HFFc6 (cell line): Measurements from ENCODE around the gene STEAP1. TPM values are rescaled to one million over a fixed set of nuclear protein-coding genes. Genes with fewer than 3 reads are reported as not detected.

ENCODE experiments used
- DNase-seq: peaks from one replicate; pipeline ENCODE4 v3.0.0-alpha.2; 2018
- H3K27ac Mint-ChIP-seq: 2 replicates; pipeline ENCODE4 v1.8.0; 2020; ENCODE audit warnings: mild to moderate bottlenecking, mixed read lengths
- H3K27me3 Mint-ChIP-seq: 2 replicates; pipeline ENCODE4 v1.8.0; 2021; ENCODE audit warnings: mild to moderate bottlenecking, moderate library complexity, mixed read lengths; ENCODE audit not compliant: insufficient read depth
- H3K36me3 Mint-ChIP-seq: 2 replicates; pipeline ENCODE4 v1.8.0; 2021; ENCODE audit warnings: low read depth, mixed read lengths
- H3K4me1 Mint-ChIP-seq: 2 replicates; pipeline ENCODE4 v1.8.0; 2020; ENCODE audit warnings: low read depth, mixed read lengths
- H3K4me3 Mint-ChIP-seq: 2 replicates; pipeline ENCODE4 v1.8.0; 2020; ENCODE audit warnings: mild to moderate bottlenecking, moderate library complexity, mixed read lengths
- H3K9me3 Mint-ChIP-seq: 2 replicates; pipeline ENCODE4 v1.8.0; 2020; ENCODE audit warnings: mild to moderate bottlenecking, mixed read lengths
- total RNA-seq, 6 experiments: library from RNA; stranded (reverse); fragmentation: NEBNext Ultra II Directional; extraction: Animal tissue kit (Norgen Biotek cat#: 25700); gene quantifications; 2 replicates in 1 of 6; 3 replicates in 5 of 6; pipeline ENCODE4 v1.2.3, GENCODE V29; 2021
- TF ChIP-seq, protein P1 (sequence below): fragments of 200-600 bp; sonication (generic); IDR thresholded peaks from 2 replicates; pipeline ENCODE4 v1.5.0; 2021; ENCODE audit warnings: antibody characterized with exemption, mild to moderate bottlenecking

STEAP1 gene
- total RNA-seq, 6 experiments from 2014 or later = 19.6 to 67.4 (median 65.7) TPM

DNA sequence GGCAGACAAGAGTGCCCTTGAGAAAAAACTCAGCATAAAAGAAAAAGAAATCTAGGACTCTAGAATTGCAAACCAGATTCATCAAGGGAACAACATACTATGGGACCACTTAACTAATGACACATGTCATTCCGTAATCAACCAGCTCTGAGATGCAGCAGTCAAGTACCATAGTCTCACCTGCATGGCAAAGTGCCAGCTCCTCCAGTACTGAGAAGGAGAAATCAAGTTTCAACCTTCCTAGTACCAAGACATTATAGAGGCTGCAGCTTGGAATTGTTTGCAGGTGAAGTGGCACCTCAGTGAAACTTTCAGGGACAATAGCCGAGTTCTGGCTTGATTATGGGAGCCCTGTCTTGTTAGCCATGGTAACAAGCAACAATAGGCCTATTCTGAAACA, 11.5 kb downstream of the STEAP1 start:
- no peak for DNase-seq
- TF ChIP-seq, protein P1, sequence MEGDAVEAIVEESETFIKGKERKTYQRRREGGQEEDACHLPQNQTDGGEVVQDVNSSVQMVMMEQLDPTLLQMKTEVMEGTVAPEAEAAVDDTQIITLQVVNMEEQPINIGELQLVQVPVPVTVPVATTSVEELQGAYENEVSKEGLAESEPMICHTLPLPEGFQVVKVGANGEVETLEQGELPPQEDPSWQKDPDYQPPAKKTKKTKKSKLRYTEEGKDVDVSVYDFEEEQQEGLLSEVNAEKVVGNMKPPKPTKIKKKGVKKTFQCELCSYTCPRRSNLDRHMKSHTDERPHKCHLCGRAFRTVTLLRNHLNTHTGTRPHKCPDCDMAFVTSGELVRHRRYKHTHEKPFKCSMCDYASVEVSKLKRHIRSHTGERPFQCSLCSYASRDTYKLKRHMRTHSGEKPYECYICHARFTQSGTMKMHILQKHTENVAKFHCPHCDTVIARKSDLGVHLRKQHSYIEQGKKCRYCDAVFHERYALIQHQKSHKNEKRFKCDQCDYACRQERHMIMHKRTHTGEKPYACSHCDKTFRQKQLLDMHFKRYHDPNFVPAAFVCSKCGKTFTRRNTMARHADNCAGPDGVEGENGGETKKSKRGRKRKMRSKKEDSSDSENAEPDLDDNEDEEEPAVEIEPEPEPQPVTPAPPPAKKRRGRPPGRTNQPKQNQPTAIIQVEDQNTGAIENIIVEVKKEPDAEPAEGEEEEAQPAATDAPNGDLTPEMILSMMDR = no peak
- no peak overlapping the region for H3K4me3 Mint-ChIP-seq
- peaks cover 46% of the 10 kb centered on the region for H3K36me3 Mint-ChIP-seq
- no peaks in the 10 kb centered on the region for H3K27me3 Mint-ChIP-seq
- H3K9me3 Mint-ChIP-seq = peaks cover 8% of the 10 kb centered on the region
- H3K27ac Mint-ChIP-seq = no peak overlapping the region
- no peaks in the 10 kb centered on the region for H3K4me1 Mint-ChIP-seq

GRCh38 chr7:90166153-90166552, 11.9 kb downstream of the STEAP1 start:
- H3K4me1 Mint-ChIP-seq = no peaks in the 10 kb centered on the region
- H3K36me3 Mint-ChIP-seq = peaks cover 50% of the 10 kb centered on the region
- TF ChIP-seq, protein P1 = no peak
- no peak overlapping the region for H3K27ac Mint-ChIP-seq
- peaks cover 12% of the 10 kb centered on the region for H3K9me3 Mint-ChIP-seq
- no peak overlapping the region for H3K4me3 Mint-ChIP-seq
- no peaks in the 10 kb centered on the region for H3K27me3 Mint-ChIP-seq
- no peak for DNase-seq

DNA sequence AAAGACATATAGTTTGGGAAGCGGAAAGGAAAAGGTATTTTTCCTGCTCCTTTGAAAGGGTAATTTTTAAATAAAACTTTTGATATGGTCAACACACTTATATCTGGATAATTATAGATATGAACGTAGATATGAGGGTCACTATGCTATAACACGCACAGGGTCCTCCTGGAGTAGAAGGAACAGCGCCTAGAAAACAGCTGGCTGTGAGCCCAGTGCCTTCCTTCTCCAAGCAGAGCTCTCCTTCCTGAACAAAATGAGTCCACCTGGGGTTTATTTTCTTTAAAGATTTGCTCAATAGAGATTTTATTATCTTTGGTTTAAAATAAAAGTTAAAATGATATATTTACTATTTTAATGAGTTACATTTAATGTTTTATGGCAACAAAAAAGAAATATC, 13.1 kb downstream of the STEAP1 start:
- Mint-ChIP-seq H3K36me3 (peaks cover 47% of the 10 kb centered on the region), H3K4me1 (no peaks in the 10 kb centered on the region), H3K4me3 (no peak overlapping the region), H3K27me3 (no peaks in the 10 kb centered on the region), H3K27ac (no peak overlapping the region), H3K9me3 (peaks cover 12% of the 10 kb centered on the region)
- TF ChIP-seq, protein P1 = no peak
- DNase-seq = no peak

DNA sequence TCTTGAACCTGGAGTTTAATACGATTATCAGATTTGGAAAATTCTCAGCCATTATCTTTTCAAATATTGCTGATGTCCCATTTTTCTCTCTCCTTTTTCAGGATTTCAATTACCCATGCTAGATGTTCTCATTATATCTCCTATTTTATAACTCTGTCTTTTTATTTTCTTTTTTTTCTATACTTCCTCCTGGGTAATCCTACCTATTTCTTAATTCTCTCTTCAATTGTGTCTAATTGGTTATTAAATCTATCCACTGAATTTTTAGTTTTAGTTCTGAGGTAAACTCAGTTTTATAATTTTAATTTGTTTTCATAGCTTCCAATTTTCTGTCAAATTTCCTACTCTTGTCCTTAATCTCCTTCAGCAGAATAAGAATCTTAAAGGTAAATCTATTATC, 15.6 kb downstream of the STEAP1 start:
- Mint-ChIP-seq H3K9me3 (peaks cover 12% of the 10 kb centered on the region), H3K27ac (no peak overlapping the region), H3K4me1 (peaks cover 22% of the 10 kb centered on the region), H3K27me3 (no peaks in the 10 kb centered on the region; the same call in 1 of the 2 replicates), H3K4me3 (no peak overlapping the region), H3K36me3 (peaks cover 24% of the 10 kb centered on the region)
- no peak for DNase-seq
- TF ChIP-seq, protein P1 = no peak

DNA sequence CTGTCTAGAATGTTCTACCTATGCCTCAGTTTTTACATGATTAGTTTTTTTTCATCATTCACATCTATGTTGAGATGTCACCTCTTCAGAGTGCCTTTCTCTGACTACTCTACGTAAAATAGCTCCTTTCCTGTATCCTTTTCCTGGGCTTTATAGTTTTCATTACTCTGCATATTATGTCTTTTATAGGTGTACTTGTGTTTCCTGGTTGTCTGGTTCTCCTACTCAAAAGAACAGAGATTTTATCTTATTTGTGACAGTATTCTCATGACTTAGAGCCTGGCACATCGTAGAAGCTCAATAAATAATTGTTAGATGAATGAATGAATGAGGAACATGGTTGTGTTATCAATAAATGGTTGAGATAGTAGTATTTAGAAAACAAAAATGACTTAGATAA, 17.9 kb downstream of the STEAP1 start:
- H3K9me3 Mint-ChIP-seq = peaks cover 12% of the 10 kb centered on the region
- no peaks in the 10 kb centered on the region; the same call in 1 of the 2 replicates for H3K27me3 Mint-ChIP-seq
- H3K27ac Mint-ChIP-seq = no peak overlapping the region

More for the DNA sequence above, 17.9 kb downstream of the STEAP1 start:
- TF ChIP-seq, protein P1 = no peak
- DNase-seq = no peak
- H3K36me3 Mint-ChIP-seq = peaks cover 16% of the 10 kb centered on the region
- peaks cover 26% of the 10 kb centered on the region for H3K4me1 Mint-ChIP-seq
- H3K4me3 Mint-ChIP-seq = no peak overlapping the region
